ENCODE measurements around the gene TAT.

DNA sequence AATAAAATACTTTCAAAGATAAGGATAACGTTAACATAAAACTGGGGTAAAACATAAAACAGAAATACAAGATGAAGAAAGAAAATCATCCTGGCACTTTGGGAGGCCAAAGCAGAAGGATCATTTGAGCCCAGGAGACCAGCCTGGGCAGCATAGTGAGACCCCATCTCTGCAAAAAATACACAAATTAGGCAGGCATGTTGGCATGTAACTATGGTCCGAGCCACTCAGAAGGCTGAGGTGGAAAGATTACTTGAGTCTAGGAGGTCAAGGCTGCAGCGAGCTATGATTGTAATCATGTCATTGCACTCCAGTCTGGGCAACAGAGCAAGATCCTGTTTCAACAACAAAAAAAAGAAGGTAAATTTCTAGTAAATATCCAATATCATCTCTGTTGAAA is 19.6 kb downstream of the TAT start:
- no peak for TF ChIP-seq CTCF (IDR thresholded peaks at IDR 0.05)
- no peak for TF ChIP-seq POLR2A (IDR thresholded peaks at IDR 0.05)

Measured in adrenal gland (tissue), 5 donors.